Chondrocyte (in vitro differentiated cells): ENCODE measurements around the gene BANP. TPM values are rescaled to one million over a fixed set of nuclear protein-coding genes. Genes with fewer than 3 reads are reported as not detected.
A peak's percentile ranks its signal among the peaks of the same experiment; 100 is the strongest.

ENCODE experiments used
- DNase-seq: peaks from one replicate; pipeline ENCODE4 v3.0.0; 2021; ENCODE audit warnings: mixed read lengths, low spot score
- H3K27ac Mint-ChIP-seq: one replicate; pipeline ENCODE4 v1.8.0; 2021; ENCODE audit warnings: mild to moderate bottlenecking, moderate library complexity, mixed read lengths; ENCODE audit not compliant: unreplicated experiment
- H3K27me3 Mint-ChIP-seq: 2 replicates; pipeline ENCODE4 v1.8.0; 2021; ENCODE audit warnings: low read depth, mixed read lengths
- H3K36me3 Mint-ChIP-seq: 2 replicates; pipeline ENCODE4 v1.8.0; 2021; ENCODE audit warnings: low read depth, mixed read lengths
- H3K4me1 Mint-ChIP-seq: 2 replicates; pipeline ENCODE4 v1.8.0; 2021; ENCODE audit warnings: low read depth, mild to moderate bottlenecking, mixed read lengths
- H3K4me3 Mint-ChIP-seq: one replicate; pipeline ENCODE4 v1.8.0; 2021; ENCODE audit warnings: mild to moderate bottlenecking, moderate library complexity, mixed read lengths; ENCODE audit not compliant: unreplicated experiment
- H3K9me3 Mint-ChIP-seq: 2 replicates; pipeline ENCODE4 v1.8.0; 2021; ENCODE audit warnings: low read depth, mixed read lengths
- total RNA-seq: library from RNA; stranded (reverse); gene quantifications from 3 replicates; pipeline ENCODE4 v1.2.1, GENCODE V29; 2021
- TF ChIP-seq, protein P1 (sequence below): fragments of 200-600 bp; sonication (generic); IDR thresholded peaks from 2 replicates; pipeline ENCODE4 v1.5.0; 2021; ENCODE audit warnings: antibody characterized with exemption, mild to moderate bottlenecking, moderate library complexity

BANP gene
- total RNA-seq, 1 donor from 2014 or later = 15.0 TPM

DNA sequence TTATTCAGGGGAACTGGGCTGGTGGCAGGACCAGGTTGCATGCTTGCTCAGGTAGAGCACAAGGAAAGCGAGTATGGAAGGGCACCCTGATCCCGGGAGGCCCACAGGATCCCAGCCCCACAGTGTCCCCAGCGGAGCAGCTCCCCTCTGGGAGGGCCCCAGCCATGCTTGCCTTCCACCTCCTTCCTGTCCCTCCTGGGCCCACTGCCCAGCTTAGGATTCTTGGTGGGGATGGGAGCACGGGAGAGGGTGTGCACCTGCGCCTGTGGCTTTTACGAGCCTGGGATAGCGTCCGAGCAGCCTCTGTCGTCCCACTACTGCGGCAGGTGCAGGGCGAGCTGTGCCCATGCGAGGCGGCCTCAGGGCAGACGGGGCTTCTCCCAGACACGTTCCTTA, 114.5 kb downstream of the BANP start:
- Mint-ChIP-seq H3K9me3 (no peaks in the 10 kb centered on the region), H3K36me3 (peaks cover 8% of the 10 kb centered on the region), H3K4me3 (no peak overlapping the region), H3K4me1 (peaks cover 35% of the 10 kb centered on the region), H3K27ac (no peak overlapping the region), H3K27me3 (no peaks in the 10 kb centered on the region)
- TF ChIP-seq, protein P1, sequence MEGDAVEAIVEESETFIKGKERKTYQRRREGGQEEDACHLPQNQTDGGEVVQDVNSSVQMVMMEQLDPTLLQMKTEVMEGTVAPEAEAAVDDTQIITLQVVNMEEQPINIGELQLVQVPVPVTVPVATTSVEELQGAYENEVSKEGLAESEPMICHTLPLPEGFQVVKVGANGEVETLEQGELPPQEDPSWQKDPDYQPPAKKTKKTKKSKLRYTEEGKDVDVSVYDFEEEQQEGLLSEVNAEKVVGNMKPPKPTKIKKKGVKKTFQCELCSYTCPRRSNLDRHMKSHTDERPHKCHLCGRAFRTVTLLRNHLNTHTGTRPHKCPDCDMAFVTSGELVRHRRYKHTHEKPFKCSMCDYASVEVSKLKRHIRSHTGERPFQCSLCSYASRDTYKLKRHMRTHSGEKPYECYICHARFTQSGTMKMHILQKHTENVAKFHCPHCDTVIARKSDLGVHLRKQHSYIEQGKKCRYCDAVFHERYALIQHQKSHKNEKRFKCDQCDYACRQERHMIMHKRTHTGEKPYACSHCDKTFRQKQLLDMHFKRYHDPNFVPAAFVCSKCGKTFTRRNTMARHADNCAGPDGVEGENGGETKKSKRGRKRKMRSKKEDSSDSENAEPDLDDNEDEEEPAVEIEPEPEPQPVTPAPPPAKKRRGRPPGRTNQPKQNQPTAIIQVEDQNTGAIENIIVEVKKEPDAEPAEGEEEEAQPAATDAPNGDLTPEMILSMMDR = no peak
- DNase-seq = peak; percentile 69

DNA sequence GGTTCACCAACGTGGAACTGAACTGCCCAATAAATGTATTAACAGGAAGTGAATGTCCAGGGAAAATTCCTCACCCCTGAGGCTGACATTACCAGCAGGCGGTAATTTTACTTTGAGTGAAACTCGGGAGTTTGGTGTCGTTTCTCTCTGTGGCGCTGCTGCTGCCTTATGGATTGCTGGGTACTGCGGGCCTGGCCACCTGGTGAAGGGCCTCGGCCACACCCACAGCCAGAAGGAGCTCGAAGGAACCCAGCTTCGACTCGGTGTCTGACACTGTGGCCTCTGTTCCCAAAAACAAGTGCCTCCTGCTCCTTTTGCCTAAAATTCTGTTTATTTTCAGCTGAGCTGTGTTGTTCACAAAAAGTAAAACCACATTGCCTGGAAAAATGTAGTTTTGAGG, 115.0 kb downstream of the BANP start:
- Mint-ChIP-seq H3K4me1 (peaks cover 34% of the 10 kb centered on the region), H3K27me3 (no peaks in the 10 kb centered on the region), H3K4me3 (no peak overlapping the region), H3K9me3 (no peaks in the 10 kb centered on the region), H3K27ac (no peak overlapping the region), H3K36me3 (peaks cover 8% of the 10 kb centered on the region)
- TF ChIP-seq, protein P1 = no peak
- no peak for DNase-seq

DNA sequence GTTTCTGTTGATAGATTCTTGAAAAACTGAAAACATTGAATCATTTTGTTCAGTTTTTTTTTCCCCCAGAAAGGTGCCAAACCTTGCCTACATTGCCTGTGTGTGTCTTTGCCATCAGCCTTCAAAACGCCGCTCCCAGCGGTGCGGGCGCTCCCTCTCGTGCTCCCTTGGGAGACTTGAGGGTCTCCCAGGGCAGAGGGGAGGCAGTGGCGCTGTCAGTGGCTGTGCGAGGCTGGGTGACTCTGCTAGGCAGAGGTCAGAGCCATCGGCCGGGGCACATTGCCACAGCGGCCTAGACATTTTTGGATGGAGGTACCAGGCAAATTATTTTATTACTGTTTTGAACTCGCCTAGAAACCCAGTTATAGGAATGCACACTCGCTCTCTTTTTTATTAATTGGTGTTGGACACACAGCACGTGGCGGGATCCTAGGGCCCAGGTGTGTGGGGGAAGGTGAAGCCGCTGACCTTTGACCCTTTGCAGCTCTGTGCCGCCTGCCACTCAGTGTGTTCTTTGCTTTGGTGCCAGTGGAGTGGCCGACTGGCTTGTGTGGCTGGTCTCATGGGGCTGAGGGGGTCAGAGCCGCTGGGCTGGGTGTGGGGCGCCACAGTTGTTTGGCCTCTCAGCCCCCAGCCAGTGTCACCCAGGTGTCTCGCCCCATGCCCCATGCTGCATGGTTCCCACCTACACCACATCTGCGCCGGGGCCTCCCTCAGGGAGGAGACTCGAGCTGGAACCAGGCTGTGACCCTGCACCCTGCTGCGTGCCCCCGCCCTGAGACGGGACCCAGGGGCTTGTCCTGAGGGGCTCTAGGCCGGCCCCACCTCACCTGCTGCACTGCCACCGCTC, 115.7 kb downstream of the BANP start:
- Mint-ChIP-seq H3K27ac (no peak overlapping the region), H3K9me3 (no peaks in the 10 kb centered on the region), H3K4me1 (peaks cover 31% of the 10 kb centered on the region), H3K36me3 (peaks cover 11% of the 10 kb centered on the region), H3K4me3 (no peak overlapping the region), H3K27me3 (no peaks in the 10 kb centered on the region)
- DNase-seq = peak; percentile 68
- TF ChIP-seq, protein P1 = no peak

DNA sequence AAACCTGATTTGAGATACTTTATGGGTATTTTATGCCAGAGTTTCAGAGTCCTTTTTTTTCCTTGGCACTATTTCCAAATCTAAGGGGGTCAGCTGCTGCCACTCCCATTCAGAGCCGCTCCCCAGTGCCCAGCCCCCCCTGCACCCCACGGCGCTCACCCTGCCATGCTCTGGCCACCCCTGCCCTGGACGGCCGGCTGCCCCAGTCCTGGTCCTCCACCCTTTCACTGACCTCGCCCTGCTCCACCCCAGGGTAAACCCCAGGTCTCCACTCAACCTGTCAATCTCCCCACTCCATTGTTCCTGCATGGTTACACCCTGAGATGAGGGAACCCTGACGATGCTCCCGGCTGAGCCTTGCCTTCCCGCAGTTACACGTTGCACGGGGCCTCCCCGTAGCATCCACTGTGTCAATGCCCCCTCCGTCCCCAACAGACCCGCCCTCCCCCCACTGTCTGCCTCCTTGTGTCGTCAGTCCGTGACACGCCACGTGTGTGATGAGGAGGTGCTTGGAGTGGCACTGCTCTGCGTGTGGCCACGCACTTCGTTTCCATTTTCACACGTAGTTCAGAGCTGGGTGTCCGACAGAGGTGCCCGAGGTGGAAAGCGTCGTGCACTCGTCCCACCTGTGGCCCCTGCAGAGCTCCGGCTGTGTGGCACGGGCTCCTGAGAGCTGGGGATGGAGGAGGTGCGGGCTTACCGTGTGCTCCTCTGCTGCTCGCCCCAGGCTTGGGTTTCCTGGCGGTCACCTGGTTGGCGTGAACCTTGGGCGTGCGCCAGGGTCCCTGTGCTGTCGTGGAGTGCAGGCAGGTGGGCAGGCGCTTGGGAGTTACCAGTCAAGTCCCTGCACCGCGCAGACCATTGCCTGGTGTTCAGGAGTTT, 116.5 kb downstream of the BANP start:
- no peak overlapping the region for H3K27ac Mint-ChIP-seq
- peak; percentile 89 for DNase-seq

More for the DNA sequence above, 116.5 kb downstream of the BANP start:
- H3K4me1 Mint-ChIP-seq = peaks cover 22% of the 10 kb centered on the region
- H3K36me3 Mint-ChIP-seq = peaks cover 11% of the 10 kb centered on the region
- TF ChIP-seq, protein P1 = no peak
- no peaks in the 10 kb centered on the region for H3K9me3 Mint-ChIP-seq
- H3K4me3 Mint-ChIP-seq = no peak overlapping the region
- H3K27me3 Mint-ChIP-seq = no peaks in the 10 kb centered on the region
